ENCODE results near the gene AFF3.

The AFF3 gene

DNA sequence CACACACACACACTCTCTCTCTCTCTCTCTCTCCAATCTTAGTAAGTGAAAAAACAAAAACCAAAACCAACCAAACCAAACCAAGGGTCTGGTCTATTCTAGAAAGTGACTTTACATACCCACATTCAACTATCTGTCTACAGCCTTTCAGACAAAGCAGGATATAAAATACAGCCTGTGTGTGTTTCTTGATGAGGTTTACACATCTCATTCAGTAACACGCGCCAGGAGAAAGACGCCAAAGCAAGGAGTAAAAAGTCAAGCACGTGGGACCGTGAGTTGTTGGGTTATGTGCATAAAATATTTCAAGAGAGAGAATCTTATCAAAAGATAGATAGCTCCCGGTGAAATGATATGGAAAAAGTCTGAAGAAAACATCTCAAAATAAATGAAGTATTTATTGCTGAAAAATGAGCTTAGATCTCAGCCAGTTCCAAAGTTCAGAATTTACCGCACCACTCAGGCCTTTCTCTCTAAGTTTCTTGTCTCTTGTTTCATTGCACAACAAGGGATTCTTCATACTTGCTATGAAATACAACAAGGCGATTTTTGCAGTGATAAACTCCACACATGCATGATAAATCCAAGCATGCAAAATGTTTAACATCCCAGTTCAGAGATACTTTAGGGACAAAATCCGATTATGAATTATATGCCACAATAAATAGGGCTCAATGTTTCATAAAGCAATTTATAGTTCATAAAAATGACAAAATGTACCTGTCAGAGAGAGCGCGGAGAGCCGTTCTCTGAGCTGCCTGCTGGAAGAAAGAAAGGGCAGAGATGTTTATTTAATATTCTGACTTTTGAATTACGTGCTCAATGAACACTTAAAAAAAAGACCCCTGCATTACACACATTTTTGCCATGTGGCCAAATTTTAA is 493.2 kb downstream of the AFF3 start:
- no peak for FAIRE-seq

DNA sequence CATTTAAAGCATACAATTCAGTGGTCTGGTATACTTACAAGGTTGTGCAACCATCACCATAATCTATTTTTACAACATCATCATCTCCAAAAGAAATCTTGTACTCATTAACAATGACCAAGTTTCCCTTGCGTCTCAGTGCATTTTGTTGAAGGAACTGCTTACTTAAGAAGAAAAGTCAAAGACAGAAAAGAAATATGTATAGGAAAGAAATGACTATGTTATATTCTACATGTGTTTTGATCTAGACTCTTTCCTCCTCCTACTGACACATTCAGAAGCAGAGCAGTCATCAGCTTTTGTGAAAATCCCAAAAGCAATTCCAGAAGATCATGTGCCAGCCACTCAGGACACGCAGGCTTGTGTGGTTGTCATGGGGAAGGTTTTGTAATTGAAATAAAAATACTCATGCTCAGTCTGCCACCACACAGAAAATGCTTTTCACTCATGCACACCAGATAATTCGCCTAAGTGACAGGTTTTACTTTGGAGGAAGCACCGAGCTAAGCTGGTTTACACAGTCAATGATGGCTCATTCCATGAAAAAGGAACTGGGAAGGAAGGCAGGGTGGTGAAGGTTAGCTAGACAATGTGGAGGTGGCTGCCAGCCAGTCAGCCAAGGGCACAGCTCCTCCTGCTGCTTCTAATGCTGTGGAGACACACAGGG is 494.1 kb downstream of the AFF3 start:
- no peak for FAIRE-seq

DNA sequence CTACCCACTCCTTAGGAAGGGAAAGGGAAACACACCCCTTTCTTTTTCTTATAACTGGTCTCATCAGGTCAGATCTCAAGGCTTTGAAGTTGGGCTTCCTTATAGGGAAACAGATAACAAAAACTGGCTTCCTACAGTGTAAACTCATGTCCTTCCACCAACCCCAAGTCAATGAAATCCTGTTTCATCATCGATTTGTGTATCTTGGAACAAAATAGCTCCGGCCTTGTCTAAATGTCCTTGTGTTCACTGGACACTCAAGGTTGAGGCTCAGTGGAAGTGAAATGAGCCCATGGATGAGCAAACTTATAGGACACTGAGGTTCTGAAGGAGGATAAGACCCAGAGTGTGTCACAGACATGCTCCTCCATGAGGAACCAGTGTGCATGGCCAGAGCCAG is 496.4 kb downstream of the AFF3 start:
- FAIRE-seq, result no peak

DNA sequence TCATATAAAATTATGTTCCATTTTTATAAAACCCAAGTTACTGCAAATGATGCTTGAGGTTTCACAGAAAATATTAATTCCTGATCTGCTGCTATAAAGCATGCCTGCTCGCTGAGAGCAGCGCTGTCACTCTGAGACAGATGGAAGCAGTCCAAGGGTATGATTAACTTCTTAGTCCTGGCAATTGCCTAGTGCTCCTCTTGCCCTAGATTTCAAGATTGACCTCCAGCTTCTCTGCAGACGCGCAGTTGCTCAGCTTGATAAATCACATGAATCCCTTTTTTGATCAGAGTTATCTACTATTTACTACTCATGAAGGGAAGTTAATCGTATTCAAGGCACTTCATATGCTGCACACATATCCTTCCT is 498.0 kb downstream of the AFF3 start:
- no peak for FAIRE-seq

DNA sequence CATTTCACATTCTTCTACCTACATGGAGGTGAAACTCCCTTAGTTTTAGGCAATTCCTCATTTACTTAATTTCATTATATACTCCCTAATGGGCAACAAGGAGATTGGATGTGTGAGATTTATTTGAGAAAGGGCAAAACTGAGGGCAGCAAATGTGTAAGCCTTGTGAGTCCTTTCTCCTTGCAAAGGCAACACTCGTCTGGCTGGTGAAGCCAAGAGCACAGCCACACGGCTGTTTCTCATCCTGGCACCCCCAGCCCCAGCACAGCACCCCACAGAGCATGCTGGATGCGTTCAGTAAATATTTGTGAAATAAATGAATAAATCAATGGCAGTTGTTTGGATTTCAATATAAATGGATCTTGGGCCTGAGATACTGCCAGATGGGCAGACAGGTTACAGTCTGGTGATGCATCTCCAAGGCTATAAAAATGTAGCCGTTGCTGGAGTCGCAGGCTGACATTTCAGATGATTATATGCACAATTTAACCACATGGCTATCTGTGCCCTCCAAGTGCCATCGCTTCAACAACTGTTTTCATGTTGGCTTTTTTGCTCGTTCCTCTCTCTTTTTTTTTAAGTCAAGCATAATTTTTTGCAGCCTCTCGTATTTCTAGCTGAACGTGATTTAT is 498.5 kb downstream of the AFF3 start:
- FAIRE-seq, result no peak

DNA sequence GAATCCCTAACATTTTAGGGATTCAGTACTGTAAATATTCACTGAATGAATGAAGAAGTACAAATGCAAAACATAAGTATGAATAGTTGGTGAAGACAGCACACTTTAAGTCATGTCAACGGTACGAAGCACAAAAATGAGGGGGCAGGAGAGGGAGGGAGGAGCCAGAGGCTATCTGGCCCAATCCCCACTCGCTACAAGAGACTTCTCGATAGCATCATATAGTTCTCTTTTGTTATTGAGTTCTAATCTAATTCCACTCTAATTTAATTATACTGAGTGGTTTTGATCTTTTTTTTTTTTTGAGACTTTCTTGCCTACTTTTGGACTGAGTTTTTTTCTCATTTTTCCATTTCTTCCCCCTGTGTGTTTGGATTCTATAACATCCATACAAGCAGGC is 500.4 kb downstream of the AFF3 start:
- no peak for FAIRE-seq

- no peak for FAIRE-seq
These were observed 501.7 kb downstream of the AFF3 start for GRCh38 chr2:99640635-99641151.

- FAIRE-seq, result no peak
These were observed 503.6 kb downstream of the AFF3 start for GRCh38 chr2:99638791-99639190.

- no peak for FAIRE-seq
These were observed 505.2 kb downstream of the AFF3 start for GRCh38 chr2:99637159-99637697.

DNA sequence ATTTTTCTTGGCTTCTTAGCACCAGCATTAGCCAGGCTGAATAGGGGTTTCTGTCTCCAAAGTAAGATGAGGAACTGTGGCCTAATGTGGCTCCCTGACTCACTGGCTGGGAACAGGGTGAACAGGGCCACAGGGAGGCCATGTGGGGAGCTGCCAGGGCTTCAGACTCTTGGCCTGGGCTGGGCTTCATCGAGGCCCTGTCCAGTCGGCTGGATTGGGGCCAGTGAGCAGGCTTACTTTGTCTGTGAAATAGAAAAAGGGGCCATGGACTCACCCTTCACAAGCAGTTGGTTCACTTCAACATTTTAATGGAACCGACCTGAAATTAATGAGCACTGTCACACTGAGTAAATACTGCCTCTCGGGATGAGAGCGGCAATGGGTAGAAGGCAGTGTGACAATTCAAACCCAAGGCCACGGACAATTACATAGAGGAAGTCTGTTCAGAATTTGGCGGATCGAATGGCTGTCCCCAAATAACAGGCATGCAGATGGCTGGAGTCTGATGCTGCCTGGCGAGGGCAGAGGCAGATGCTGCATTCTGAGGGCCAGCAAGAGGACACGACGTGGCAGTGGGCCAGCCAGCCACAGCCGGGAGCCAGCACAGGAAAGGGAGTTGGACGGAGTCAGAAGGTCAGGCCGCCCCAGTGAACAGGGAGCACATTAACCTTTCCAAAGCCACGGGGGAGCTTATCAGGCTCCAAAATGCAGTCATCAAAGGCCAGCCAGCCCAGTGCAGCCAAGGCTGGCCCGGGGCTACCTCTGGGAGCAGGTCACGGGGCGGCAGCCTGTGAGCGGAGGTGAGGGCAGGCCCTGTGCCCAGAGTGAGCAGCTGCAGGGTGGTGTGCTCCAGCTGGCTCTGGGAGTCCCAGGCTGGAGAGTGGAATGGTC is 506.0 kb downstream of the AFF3 start:
- no peak for FAIRE-seq

DNA sequence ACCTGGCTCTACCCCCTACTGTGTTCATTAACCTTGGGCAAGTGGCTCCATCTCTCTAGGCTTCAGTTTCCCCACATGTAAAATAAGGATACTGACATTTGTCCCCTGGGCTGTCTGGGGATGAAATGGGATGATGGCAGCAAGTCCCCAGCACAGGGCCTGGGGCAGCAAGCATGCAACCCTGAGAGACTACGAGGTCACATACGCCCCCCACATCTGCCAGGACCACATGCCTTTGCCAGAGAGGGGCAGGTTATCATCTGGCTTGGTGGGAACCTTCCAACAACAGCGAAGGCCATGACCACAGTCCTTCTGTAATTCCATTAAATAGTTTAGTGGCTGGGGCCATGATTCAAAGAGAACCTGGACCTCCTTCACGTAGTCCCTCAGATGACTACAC is 506.7 kb downstream of the AFF3 start:
- no peak for FAIRE-seq

DNA sequence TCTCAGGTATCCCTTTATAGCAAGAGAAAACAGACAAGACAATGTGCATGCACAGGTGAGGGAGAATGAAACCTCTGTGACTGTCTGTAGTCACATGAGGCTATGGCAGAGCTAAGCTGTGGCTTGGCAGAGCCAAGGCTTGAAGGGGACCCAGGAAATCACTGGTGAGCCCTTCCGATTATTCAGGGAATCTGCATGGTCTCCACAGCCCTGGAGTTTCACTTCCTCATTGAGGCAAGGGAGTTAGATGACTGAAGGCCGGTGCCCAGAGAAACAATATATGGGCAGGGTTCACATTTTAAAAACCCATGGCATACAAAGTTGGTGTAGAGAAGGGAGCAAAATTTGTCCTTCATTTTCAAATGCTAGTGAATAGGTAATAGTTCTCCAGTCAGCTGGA is 508.2 kb downstream of the AFF3 start:
- FAIRE-seq, result no peak

DNA sequence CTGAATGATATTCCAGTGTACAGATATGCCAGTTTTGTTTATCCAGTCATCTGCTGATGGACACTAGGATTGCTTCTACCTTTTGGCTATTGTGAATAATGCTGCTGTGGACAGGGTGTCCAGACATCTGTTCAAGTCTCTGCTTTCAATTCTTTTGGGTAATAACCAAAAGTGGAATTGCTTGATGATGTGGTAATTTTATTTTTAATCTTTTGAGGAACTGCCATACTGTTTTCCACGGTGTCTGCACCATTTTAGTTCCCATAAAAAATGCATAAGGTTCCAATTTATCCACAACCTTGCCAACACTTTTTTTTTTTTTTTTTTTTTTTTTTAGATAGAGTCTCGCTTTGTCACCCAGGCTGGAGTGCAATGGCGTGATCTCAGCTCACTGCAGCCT is 510.7 kb downstream of the AFF3 start:
- no peak for FAIRE-seq

- no peak for FAIRE-seq
These were observed 513.1 kb downstream of the AFF3 start for GRCh38 chr2:99629320-99629719.

DNA sequence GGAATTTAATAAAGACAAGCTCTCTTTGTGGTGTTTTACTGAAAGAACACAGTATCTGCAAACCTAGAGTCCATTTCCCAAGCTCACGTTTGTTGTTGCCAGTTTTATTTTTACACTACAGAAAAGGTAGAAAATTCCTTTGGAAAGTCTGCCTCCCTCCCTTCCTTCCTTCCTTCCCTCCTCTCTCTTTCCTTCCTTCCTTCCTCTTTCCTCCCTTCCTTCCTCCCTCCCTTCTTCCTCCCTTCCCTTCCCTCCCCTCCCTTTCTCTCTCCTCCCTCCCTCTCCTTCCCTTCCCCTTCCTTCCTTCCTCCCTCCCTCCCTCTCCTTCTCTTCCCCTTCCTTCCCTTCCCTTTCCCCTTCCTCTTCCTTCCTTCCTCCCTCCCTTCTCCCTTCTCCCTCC is 516.2 kb downstream of the AFF3 start:
- no peak for FAIRE-seq

DNA sequence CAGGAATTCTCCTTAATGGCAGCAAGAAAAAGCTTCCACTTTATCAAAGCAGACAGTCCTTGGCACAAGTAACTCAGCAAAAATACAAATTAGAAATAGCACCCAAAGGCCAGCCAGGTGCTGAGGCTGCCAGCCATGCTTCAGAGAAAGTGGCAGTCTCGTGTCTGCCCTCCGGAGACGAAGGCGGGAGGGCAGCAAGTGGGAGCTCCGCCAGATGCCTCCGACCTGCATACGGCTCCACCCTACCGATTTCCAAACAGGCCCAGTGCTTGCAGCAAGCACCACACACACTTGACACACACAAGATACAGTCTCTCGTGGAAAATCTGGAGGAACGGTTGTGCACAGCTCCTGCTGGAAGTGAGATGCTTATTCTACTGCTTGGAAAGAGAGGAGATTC is 517.7 kb downstream of the AFF3 start:
- FAIRE-seq, result no peak

DNA sequence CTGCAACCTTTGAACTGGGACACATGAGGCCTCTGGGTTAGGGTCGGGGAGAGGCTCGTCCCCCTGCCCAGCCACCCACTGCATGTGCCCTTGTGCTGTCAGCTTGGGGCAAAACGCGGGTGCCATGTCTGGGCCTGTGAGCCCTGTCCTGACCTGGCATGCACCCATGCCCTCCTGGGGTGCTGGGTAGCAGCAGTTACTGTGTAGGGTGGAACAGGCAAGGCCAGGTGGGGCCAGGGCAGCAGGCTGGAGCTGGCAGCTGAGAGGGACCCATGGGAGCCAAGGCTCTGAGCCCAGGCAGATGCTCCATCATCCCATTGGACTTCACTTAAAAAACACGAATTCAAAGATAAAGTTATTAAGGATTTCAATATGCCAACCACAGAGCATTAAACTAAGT is 518.8 kb downstream of the AFF3 start:
- no peak for FAIRE-seq

DNA sequence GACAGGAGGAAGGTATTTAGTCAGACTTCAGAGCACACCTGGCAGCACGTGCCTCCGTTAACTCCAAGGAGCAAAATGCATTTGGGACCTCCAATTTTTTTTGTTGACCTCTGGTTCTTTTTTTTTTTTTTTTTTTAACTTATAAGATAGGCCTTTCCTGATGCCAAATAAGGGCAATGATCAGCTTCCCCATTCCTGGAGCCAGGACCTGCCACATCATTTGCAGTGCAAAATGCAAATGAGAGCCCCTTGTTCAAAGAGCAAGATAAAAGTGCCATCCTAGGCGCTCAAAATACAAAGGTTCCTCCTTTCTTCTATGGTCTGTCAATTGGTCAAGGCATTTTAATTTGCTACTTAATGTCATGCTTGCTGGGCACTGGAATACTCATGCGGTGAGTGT is 519.4 kb downstream of the AFF3 start:
- no peak for FAIRE-seq

DNA sequence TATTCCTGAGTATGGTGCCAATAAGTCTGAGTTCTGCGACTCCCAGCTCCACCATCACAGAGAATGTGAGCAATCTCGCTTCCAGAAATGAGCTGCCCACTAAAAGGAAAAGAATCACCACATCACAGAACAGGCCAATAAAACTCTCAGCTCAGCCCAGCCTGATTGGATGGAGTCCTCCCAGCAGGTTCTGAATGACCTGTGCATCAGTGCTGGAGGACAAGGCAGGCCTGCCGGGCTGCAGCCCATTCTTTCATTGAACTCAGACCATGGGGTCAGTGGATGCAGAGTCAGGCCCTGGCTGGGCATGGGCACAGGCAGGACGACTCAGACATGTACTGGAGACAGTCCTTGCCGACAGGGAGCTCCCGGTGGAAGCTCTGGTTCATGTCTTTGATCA is 519.9 kb downstream of the AFF3 start:
- no peak for FAIRE-seq

- FAIRE-seq, result no peak
These were observed 520.6 kb downstream of the AFF3 start for GRCh38 chr2:99621774-99622173.

DNA sequence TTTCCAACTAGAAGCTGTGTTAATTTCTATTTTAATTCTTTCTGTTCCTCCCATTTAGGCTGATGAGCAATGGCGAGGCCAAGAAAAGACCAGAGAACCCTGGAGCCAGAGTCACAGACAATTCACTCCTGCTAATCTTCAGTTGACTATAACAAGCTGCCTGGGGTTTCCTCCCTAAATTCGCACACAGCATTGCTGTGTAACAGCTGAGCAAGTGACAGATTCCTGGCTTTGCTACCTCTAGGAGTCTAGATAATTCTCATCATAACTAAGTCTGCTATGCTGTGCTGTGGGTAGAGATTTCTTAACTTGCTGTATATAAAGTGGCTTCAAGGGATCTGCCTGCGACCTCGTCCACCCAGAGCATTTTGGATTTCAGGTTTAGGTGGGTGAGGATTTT is 521.3 kb downstream of the AFF3 start:
- FAIRE-seq, result no peak

GRCh38 chr2:99619151-99619550 is 523.2 kb downstream of the AFF3 start:
- no peak for FAIRE-seq
